ENCODE data around the gene ANKRD49.

Gene ANKRD49

GRCh38 chr11:94507485-94507884 is 13.7 kb downstream of the ANKRD49 start:
- no peak for DNase-seq (ENCODE audit: low spot score)

DNA sequence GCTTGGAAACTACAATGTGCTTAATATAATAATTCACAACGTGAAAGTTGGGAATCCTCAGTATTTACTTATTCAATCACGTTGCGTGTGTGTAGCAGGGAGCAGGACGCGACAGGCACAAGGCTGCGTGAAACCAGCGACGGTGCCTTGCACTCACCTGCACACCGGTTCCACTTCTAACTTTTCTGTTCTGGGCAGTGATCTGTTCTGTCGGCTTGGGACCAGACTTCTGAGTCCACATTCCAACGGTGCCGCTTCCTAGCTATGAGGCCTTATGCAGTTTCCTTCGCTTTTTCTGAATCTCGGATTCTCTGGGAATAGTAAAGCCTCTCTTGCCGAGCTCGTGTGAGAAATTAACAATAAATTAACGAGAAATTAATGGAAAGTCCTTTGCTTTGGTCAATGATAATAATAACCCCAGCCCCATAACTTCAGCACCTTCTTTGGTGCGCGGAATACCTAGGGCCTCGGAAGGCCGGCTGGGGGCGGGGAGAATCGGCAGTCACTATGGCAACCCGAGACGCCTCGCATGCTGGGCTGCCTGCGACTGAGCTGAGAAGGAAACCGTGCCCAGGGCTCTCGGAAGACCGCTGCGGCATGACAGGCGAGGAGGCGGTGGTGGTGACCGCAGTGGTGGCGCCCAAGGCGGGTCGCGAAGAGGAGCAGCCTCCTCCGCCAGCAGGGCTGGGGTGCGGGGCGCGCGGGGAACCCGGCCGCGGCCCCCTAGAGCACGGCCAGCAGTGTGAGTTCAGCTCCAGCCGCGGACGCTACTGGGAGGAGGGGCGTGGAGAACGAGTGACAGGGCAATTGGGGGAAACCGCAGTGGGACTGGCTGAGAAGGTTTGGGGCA is 18.4 kb downstream of the ANKRD49 start, which contains the start of gene C11orf97:
Gene C11orf97 (plus strand): TSS at position 530 of the 850 bp plus-strand sequence. CDS start 68 bp downstream, at position 598.
- DNase-seq (ENCODE audit: low spot score) = peak; percentile 16

DNA sequence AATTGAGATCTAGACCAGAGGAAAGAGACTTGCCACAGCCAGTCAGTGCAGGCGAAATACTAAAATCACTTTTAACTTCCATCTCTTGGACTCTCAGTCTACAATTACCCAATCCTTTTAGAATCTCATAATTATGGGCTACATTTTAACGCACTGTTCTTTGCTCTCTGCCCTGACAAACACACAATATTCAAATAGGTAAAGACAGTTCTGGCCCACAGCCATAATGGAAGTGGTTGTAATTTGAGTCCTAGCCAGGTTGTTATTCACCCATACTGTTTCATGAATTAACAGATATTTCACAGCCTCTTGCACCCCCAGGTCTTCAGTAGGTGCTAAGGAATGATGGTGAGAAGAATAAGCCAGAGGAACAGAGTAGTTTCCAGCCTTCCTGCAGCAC is 19.3 kb downstream of the ANKRD49 start:
- DNase-seq (ENCODE audit: low spot score) = no peak

DNA sequence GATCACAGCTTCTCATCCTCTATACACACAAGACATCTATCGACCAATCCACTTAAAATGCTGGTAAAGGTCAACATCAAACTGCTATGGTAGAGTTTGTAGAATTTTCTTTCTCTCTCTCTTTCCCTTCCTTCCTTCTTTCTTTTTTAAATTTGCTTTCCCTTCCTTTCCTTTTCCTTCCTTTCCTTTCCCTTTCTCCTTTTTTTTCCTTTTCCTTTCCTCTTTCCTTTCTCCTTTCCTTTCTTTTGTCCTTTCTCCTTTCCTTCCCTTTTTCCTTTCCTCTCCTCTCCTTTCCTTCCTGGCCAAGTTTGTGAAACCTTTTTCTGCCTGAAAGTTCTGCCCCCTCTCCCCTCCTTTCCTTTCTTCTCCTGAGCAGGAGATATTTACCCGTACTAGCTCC is 21.6 kb downstream of the ANKRD49 start:
- no peak for DNase-seq (ENCODE audit: low spot score)

GRCh38 chr11:94516725-94517124 is 22.9 kb downstream of the ANKRD49 start:
- peak; percentile 21 for DNase-seq (ENCODE audit: low spot score)

DNA sequence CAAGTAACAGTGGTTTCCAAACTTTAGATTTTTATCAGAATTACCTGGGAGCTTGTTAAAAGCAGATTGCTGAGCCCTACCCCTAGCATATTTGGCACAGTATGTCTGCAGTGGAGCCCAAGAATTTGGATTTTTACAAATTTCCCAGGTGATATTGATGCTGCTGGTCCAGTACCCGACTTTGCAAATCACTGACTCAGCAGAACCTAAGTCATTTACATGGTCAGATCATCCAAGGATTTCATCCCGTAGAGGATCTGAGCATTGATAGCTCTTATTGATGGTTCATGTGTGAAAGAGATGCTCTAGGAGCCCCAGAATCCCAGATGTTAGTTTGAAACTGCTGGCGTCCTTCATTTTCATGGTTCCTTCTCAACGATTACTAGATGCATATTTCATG is 24.5 kb downstream of the ANKRD49 start:
- DNase-seq (ENCODE audit: low spot score) = no peak

- peak; percentile 68 for DNase-seq (ENCODE audit: low spot score)
These were observed 25.8 kb downstream of the ANKRD49 start for GRCh38 chr11:94519478-94520084.

DNA sequence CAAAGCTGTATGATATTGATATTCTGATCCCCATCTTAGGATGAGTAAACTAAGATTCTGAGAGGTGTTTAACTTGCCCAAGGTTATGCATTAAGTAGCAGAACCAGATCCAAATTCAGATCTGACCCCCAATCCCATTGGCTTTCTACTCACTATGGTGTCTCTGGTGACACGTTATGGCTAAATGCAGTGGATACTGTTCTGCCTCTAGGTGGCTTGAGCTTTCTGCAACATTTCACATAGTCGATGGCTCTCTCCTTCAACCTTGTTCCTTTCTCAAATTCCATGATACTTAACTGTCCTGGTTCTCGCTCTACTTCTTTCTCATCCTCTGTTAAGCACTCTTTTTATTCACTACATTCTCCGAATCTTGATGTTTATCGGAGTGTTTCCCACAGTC is 27.9 kb downstream of the ANKRD49 start:
- peak; percentile 22 for DNase-seq (ENCODE audit: low spot score)

- no peak for DNase-seq (ENCODE audit: low spot score)
These were observed 30.6 kb downstream of the ANKRD49 start for GRCh38 chr11:94524341-94524740.

DNA sequence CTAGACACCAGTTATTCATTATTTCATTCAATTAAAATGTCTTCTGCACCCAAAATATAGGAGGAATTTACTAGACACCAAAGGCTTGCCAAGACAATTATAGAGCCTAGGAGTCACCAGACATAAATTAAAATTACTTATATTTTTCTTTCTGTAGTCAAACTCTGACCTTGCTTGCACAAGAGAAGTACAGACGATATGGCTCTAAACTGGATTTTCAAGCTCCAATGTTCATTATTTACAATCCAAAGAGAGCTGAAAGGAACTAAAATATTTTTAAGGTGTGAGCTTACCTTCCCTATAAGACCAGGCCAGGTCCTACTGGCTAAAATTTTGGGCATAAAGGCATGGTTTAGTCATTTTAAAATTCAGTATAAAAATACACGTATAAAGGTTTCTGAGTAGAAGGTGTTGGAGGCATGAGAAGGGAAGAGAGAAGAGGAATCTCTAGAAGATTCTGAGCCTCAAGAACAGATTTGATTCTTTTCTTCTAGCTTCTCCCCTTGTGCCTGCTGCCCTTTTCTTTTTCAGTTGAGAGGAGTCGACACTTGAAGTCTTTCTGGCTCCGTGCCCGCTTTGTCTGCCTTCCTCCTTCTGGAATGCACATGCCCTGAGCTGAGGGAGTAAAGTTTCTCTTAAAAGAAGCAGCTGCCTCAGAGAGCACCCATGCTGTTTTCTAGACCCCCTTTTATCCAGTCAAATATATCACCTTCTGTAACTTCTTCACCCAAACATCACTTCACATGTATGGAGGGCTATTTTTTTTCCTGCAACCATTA is 32.0 kb downstream of the ANKRD49 start:
- DNase-seq (ENCODE audit: low spot score) = peak; percentile 78

GRCh38 chr11:94526645-94527438 is 33.1 kb downstream of the ANKRD49 start:
- no peak for DNase-seq (ENCODE audit: low spot score)

- no peak for DNase-seq (ENCODE audit: low spot score)
These were observed 34.8 kb downstream of the ANKRD49 start for GRCh38 chr11:94528551-94528950.

DNA sequence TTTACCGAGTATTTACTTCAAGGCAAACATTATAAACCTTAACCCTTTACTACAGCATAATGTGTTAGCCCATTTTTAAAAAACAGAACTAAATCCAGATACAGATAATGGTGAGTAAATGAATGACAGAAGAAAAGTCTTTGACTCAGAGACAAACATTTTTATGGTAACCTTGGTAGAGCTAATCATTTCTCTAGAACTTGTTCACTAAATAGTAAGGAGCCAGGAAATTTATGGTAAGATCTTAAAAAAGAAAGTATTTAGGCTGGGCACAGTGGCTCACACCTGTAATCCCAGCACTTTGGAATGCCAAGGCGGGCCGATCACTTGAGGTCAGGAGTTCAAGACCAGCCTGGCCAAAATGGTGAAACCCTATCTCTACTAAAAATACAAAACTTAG is 38.4 kb downstream of the ANKRD49 start:
- no peak for DNase-seq (ENCODE audit: low spot score)

GRCh38 chr11:94533206-94533605 is 39.4 kb downstream of the ANKRD49 start:
- no peak for DNase-seq (ENCODE audit: low spot score)

DNA sequence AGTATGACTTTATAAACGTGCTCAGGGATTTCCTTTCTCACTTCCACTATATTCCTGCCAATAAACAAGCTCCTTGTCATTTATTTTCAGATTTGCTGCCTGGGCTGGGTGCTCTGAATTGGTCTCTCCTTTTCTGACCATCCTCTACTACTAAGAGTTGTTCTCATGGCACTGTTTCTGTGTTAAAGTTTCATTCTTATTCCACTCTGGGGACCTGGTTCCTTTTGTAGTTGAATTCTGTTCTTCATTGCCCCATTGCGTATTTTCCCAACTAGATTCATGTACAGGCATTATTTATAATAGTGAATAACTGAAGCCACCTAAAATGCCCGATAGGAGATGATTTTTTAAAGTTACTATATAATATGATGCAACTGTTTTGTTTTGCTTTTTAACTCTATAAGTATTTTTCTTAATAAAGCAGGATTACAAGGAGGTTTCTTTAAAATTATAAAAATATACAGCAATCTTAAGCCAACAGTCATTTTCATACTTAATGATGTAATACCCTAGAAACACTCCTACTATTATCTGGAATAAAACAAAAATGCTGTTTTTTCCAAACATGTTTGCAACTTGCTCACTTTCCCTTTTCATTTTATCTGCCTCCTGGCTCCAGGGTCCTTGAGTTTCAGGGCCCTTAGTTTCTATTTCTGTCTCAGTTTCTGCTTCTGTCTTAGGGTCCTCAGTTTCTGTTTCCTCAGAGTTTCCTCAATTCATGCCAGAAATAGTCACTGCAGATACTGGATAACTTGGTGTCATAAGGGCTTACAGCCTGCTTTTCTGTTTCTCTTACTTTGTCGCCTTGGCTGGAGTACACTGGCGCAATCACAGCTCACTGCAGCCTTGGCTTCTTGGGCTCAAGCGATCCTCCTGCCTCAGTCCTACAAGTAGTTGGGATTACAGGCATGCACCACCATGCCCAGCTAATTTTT is 40.2 kb downstream of the ANKRD49 start:
- peak; percentile 72 for DNase-seq (ENCODE audit: low spot score)

GRCh38 chr11:94536386-94536785 is 42.6 kb downstream of the ANKRD49 start:
- DNase-seq (ENCODE audit: low spot score) = no peak

DNA sequence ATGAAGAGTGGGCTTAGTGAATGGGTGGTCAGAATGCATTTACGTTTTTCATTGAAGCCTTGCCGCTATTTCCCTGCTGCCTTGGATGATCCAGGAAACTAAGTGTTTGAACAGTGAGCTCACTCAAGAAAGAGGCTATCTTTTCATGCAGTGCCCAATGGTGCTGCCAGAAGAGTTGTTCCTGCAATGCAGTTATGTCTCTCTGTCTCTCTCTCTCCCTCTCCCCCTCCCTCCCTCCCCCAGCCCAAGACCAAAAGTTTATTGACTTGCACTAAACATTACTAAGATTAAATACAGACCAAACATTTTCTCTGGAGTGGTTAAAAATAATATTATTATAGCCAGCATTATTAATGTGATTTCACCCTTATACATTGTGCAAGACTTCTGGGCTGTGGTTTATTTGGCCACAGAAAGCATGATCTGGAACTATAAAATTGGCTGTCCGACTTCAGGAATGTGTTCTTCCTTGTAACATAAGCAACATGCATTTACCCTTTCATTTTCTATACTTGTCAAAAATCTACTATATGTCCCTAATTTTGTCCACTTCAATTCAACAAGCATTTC is 43.3 kb downstream of the ANKRD49 start:
- DNase-seq (ENCODE audit: low spot score) = no peak

GRCh38 chr11:94539420-94539819 is 45.6 kb downstream of the ANKRD49 start:
- DNase-seq (ENCODE audit: low spot score) = no peak

GRCh38 chr11:94543695-94544645 is 50.2 kb downstream of the ANKRD49 start, which contains the start of gene FUT4:
Gene FUT4, plus strand, starts transcription at chr11:94543921. Its CDS starts 213 bp downstream, at chr11:94544134.
- peak; percentile 57 for DNase-seq (ENCODE audit: low spot score)

Data from pons (tissue), 1 donor.